CD4-positive, alpha-beta T cell (primary cell): ENCODE measurements around the gene CCDC174. TPM values are rescaled to one million over a fixed set of nuclear protein-coding genes. Genes with fewer than 3 reads are reported as not detected.

ENCODE experiments used
- ATAC-seq: fragments of 200-7000 bp; cut with Tn5 transposase; one replicate; pipeline ENCODE4 v1.10.0; 2022; ENCODE audit warnings: mild to moderate bottlenecking; ENCODE audit not compliant: poor library complexity
- CTCF ChIA-PET: fragments of 350-600 bp; sonication (Branson Sonifier 250); formaldehyde crosslinking; loops from one replicate; lab custom pipeline; 2021; ENCODE audit warnings: antibody characterized with exemption, inconsistent platforms; lab: Charles Lee
- POLR2A ChIA-PET: fragments of 350-600 bp; sonication (Branson Sonifier 250); formaldehyde crosslinking; loops from one replicate; lab custom pipeline; 2021; ENCODE audit warnings: antibody characterized with exemption, inconsistent platforms; lab: Charles Lee
- DNase-seq, 14 experiments: peaks; one replicate each; pipeline ENCODE4 v3.0.0-alpha.2; 2013 to 2020; ENCODE audit warnings: mixed read lengths in 2 of 14
- H3K27ac ChIP-seq, 2 donors: one replicate each; pipeline versions ENCODE4 v1.5.1 to v1.7.0; 2013; ENCODE audit warnings: low read length in 2 of 2, low read depth in 1 of 2, mild to moderate bottlenecking in 1 of 2
- H3K27me3 ChIP-seq, 2 experiments: 1 replicate in 1 of 2; 2 replicates in 1 of 2; pipeline versions ENCODE4 v1.6.1 to v1.7.0; 2013; ENCODE audit warnings: low read length in 2 of 2, control low read depth in 1 of 2, mild to moderate bottlenecking in 1 of 2, moderate library complexity in 1 of 2; ENCODE audit not compliant: insufficient read depth in 2 of 2, control insufficient read depth in 1 of 2
- H3K36me3 ChIP-seq: one replicate; pipeline ENCODE4 v1.6.1; 2013; ENCODE audit warnings: low read length, control low read depth; ENCODE audit not compliant: insufficient read depth
- H3K4me1 ChIP-seq: one replicate; pipeline ENCODE4 v1.6.1; 2013; ENCODE audit warnings: low read length, control low read depth; ENCODE audit not compliant: insufficient read depth
- H3K4me3 ChIP-seq: one replicate; pipeline ENCODE4 v1.5.1; 2013; ENCODE audit warnings: mild to moderate bottlenecking, low read length, moderate library complexity
- H3K9me3 ChIP-seq, 2 experiments: 1 replicate in 1 of 2; 2 replicates in 1 of 2; pipeline versions ENCODE4 v1.6.1 to v1.7.0; 2013; ENCODE audit warnings: low read length in 2 of 2, mild to moderate bottlenecking in 2 of 2, control low read depth in 1 of 2, moderate library complexity in 1 of 2; ENCODE audit not compliant: control insufficient read depth in 1 of 2, insufficient read depth in 1 of 2
- H3K27ac Mint-ChIP-seq: one replicate; pipeline ENCODE4 v1.8.0; 2020; ENCODE audit warnings: mixed read lengths
- H3K27me3 Mint-ChIP-seq: one replicate; pipeline ENCODE4 v1.8.0; 2021; ENCODE audit warnings: mixed read lengths
- H3K36me3 Mint-ChIP-seq: one replicate; pipeline ENCODE4 v1.8.0; 2021; ENCODE audit warnings: low read depth, mixed read lengths
- H3K4me1 Mint-ChIP-seq: one replicate; pipeline ENCODE4 v1.8.0; 2021; ENCODE audit warnings: low read depth, mixed read lengths
- H3K4me3 Mint-ChIP-seq: one replicate; pipeline ENCODE4 v1.8.0; 2020; ENCODE audit warnings: mild to moderate bottlenecking, mixed read lengths
- H3K9me3 Mint-ChIP-seq: one replicate; pipeline ENCODE4 v1.8.0; 2020; ENCODE audit warnings: mixed read lengths
- intact Hi-C, 2 experiments: fragments of 100-400 bp; cut with DNase I in 1 of 2; cut with micrococcal nuclease in 1 of 2; formaldehyde crosslinking; loops; one replicate each; pipeline versions ENCODE4 v1.15.1 to v1.9.0; 2023 to 2025; cut with DNase I, micrococcal nuclease
- total RNA-seq, 174 experiments: library from RNA in 2 of 174; stranded (reverse) in 2 of 174; gene quantifications; one replicate each; pipeline ENCODE4 v1.2.3 and lab custom pipeline; 2021 to 2026
- TF ChIP-seq, protein P1 (sequence below): fragments of 200-600 bp; IDR thresholded peaks from one replicate; pipeline ENCODE4 v1.8.0; 2022; ENCODE audit warnings: antibody characterized with exemption, mild to moderate bottlenecking

The CCDC174 gene
- total RNA-seq, 2 experiments from 2014 or later, result 32.9 to 37.5 TPM

DNA sequence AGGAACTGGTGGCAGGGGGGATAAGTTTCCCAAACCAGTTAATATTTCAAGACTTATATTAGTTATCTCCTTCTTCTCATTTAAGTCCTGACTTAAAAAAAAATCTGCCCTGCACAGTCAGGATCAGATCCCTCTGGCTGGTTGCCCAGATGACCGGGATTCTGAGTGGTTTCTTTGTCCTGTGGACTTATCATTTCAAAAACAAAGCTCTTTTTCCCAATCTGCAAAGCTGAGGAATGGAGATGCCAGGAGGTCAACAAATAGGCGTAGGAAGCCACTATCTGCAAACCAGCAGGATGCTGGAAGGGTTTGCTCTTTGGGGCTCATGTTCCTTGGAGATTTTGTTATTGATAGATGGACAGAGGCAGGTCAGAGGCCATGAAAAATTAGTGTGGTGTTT lies 29.2 kb downstream of the CCDC174 start:
- Histone ChIP-seq H3K27ac (no peak overlapping the region), H3K36me3 (no peaks in the 10 kb centered on the region), H3K9me3 (peaks cover 0 to 7% of the 10 kb centered on the region in 2 experiments), H3K4me3 (no peak overlapping the region), H3K4me1 (no peaks in the 10 kb centered on the region), H3K27me3 (no peaks in the 10 kb centered on the region)
- ChIA-PET CTCF (no interaction called here), POLR2A (interaction anchor here (0.6 kb wide), 1 partner anchor 15 kb away, joined by 3 read pairs; no protein-coding TSS in a partner anchor)
- TF ChIP-seq, protein P1, sequence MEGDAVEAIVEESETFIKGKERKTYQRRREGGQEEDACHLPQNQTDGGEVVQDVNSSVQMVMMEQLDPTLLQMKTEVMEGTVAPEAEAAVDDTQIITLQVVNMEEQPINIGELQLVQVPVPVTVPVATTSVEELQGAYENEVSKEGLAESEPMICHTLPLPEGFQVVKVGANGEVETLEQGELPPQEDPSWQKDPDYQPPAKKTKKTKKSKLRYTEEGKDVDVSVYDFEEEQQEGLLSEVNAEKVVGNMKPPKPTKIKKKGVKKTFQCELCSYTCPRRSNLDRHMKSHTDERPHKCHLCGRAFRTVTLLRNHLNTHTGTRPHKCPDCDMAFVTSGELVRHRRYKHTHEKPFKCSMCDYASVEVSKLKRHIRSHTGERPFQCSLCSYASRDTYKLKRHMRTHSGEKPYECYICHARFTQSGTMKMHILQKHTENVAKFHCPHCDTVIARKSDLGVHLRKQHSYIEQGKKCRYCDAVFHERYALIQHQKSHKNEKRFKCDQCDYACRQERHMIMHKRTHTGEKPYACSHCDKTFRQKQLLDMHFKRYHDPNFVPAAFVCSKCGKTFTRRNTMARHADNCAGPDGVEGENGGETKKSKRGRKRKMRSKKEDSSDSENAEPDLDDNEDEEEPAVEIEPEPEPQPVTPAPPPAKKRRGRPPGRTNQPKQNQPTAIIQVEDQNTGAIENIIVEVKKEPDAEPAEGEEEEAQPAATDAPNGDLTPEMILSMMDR, result no peak
- peaks cover 3% of the 10 kb centered on the region for H3K9me3 Mint-ChIP-seq
- H3K36me3 Mint-ChIP-seq, result no peaks in the 10 kb centered on the region
- no peaks in the 10 kb centered on the region for H3K27me3 Mint-ChIP-seq
- ATAC-seq, result no peak
- DNase-seq, result no peak
- intact Hi-C loops, result no loop called here
- H3K4me1 Mint-ChIP-seq, result no peaks in the 10 kb centered on the region
- H3K4me3 Mint-ChIP-seq, result no peak overlapping the region
- no peak overlapping the region for H3K27ac Mint-ChIP-seq

DNA sequence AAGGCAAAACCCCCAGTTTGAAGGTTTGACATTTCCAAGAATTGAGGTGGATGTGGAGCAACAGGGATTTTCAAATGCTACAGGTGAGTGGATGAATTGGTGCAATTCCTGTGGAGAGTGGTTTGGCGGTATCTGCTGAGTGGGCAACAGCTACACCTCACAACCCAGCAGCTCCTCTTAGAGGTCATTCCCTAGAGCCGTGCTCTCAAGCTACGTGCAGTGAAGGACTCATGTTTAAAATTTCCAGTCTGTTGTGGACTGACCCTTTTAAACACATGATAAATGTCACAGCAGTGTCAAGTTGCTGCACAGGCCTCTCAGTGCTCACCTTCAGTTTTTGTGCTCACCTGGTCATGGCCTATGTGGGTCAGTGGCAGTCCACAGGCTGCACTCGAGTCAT lies 32.9 kb downstream of the CCDC174 start:
- CTCF ChIA-PET, result no interaction called here
- H3K4me3 ChIP-seq, result no peak overlapping the region
- intact Hi-C loops, result no loop called here
- DNase-seq, result no peak
- TF ChIP-seq, protein P1, result no peak
- H3K27me3 ChIP-seq, result no peaks in the 10 kb centered on the region
- no peaks in the 10 kb centered on the region for H3K36me3 Mint-ChIP-seq
- H3K27ac ChIP-seq, result no peak overlapping the region
- H3K4me3 Mint-ChIP-seq, result no peak overlapping the region
- peaks cover 1% of the 10 kb centered on the region for H3K27me3 Mint-ChIP-seq
- no peaks in the 10 kb centered on the region for H3K4me1 ChIP-seq
- ATAC-seq, result no peak
- peaks cover 0 to 7% of the 10 kb centered on the region in 2 experiments for H3K9me3 ChIP-seq
- no peak overlapping the region for H3K27ac Mint-ChIP-seq
- H3K4me1 Mint-ChIP-seq, result no peaks in the 10 kb centered on the region
- POLR2A ChIA-PET, result no interaction called here
- H3K36me3 ChIP-seq, result no peaks in the 10 kb centered on the region
- H3K9me3 Mint-ChIP-seq, result peaks cover 3% of the 10 kb centered on the region

DNA sequence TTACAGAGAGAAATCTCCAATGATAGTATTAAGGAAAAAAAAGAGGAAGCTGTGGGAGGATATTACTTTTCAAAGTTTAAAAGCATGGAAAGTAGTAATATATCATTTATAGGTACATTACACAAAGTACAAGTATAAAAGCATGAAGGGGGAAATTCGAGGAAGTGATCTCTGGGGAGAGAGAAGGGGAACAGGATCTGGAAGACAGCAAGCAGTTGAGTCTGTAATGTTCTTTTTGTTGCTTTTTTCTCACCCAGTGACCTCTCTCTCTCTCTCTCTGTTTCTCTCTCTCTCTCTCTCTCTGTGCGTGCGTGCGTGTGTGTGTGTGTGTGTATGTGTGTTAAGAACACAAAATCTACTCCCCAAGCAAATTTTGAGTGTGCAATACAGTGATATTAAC lies 33.6 kb downstream of the CCDC174 start:
- DNase-seq (no peak), ATAC-seq (no peak)
- no peak overlapping the region for H3K4me3 Mint-ChIP-seq
- H3K27ac ChIP-seq, result no peak overlapping the region
- no peak overlapping the region for H3K27ac Mint-ChIP-seq
- ChIA-PET POLR2A (no interaction called here), CTCF (no interaction called here)
- H3K36me3 ChIP-seq, result no peaks in the 10 kb centered on the region
- H3K27me3 Mint-ChIP-seq, result peaks cover 4% of the 10 kb centered on the region
- H3K4me3 ChIP-seq, result no peak overlapping the region
- intact Hi-C loops, result no loop called here
- no peaks in the 10 kb centered on the region for H3K36me3 Mint-ChIP-seq
- H3K9me3 ChIP-seq, result peaks cover 0 to under 1% of the 10 kb centered on the region in 2 experiments
- H3K27me3 ChIP-seq, result no peaks in the 10 kb centered on the region
- no peaks in the 10 kb centered on the region for H3K4me1 ChIP-seq
- H3K4me1 Mint-ChIP-seq, result no peaks in the 10 kb centered on the region
- peaks cover 2% of the 10 kb centered on the region for H3K9me3 Mint-ChIP-seq
- TF ChIP-seq, protein P1, result no peak
